ENCODE measurements around the gene S100A13. TPM values are rescaled to one million over a fixed set of nuclear protein-coding genes. Genes with fewer than 3 reads are reported as not detected.
"Not testable (repeated sequence)": the region's sequence is repeated elsewhere in the genome, so short reads cannot be mapped to it uniquely, and the experiment has no call there.

S100A13 gene
- total and polyA plus RNA-seq, 9 of the 15 experiments (the other 6 are each of a cell fraction or from before 2014, with no cell fraction given) = 41.9 to 129 (median 58.0) TPM

DNA sequence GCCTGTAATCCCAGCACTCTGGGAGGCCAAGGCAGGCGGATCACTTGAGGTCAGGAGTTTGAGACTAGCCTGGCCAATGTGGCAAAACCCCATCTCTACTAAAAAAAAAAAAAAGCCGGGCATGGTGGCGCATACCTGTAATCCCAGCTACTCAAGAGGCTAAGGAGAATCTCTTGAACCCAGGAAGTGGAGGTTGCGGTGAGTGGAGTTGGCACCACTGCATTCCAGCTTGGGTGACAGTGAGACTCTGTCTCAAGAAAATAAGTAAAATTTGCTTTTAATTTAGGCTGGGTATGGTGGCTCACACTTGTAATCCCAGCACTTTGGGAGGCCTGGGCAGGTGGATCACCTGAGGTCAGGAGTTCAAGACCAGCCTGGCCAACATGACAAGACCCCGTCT lies 12.9 kb upstream of the S100A13 start:
- in situ Hi-C loops (cut with MboI); CTCF ChIA-PET (ENCODE audit: low intra/inter-chr PET ratio): not testable (repeated sequence)

DNA sequence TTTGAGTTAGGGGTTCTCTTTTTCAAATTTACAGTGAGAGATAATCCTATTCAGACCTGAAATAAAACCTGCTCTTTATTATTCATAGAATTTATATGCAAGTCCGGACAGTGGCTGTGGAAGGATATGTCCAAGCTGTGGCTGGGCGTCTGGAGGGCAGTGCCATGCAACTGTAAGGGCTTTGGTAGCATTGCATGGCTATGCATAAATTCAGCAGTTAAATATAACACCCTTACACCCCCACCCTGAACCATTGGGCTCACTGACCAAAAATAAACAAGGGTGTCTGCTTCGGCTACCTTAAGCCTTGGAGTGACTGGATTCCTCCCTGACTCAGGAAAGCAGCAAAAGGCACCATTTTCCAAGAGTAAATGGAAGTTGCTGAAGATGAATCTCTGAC lies 12.0 kb upstream of the S100A13 start:
- in situ Hi-C loops (cut with MboI) (no loop called here), intact Hi-C loops (cut with micrococcal nuclease) (no loop called here)
- DNase-seq (ENCODE audit: extremely low read depth in 1 of 4, low spot score in 3 of 4) (no peak), ATAC-seq (no peak), FAIRE-seq (no peak)
- POLR2A ChIA-PET = interaction anchor here (0.6 to 11.6 kb wide), 5 partner anchors 10 to 28 kb away, joined by 3 to 205 read pairs (median 7); partner anchors contain the start of genes S100A1 and S100A13
- CTCF ChIA-PET (ENCODE audit: low intra/inter-chr PET ratio) = no interaction called here
- Histone ChIP-seq H3K27me3 (ENCODE audit: control insufficient read depth in 2 of 2, insufficient read depth in 2 of 2, low read length in 2 of 2) (no peaks in the 10 kb centered on the region), H3K9me1 (ENCODE audit: control insufficient read depth, insufficient read depth, low read length) (no peaks in the 10 kb centered on the region), H3K4me1 (replicated peaks in 1 of 2; ENCODE audit: control insufficient read depth in 2 of 2, insufficient read depth in 2 of 2, low read length in 2 of 2) (peaks cover 3 to 8% of the 10 kb centered on the region in 2 experiments; a peak in 4 of 5 replicates), H4K20me1 (replicated peaks; ENCODE audit: control insufficient read depth, insufficient read depth, low read length) (no peaks in the 10 kb centered on the region; the same call in 1 of the 2 replicates), H3K9me3 (replicated peaks; ENCODE audit: control insufficient read depth, insufficient read depth, low read depth, low read length) (no peaks in the 10 kb centered on the region), H3K27ac (ENCODE audit: extremely low read depth, low read depth, low read length) (no peak overlapping the region), H3K9ac (ENCODE audit: insufficient read depth in 1 of 2, low read depth in 2 of 2, low read length in 2 of 2) (no peak overlapping the region), H3K79me2 (ENCODE audit: control insufficient read depth, insufficient read depth, low read length) (peaks cover 52% of the 10 kb centered on the region), H3K4me2 (ENCODE audit: insufficient read depth, low read length) (no peak overlapping the region), H3K4me3 (no peak overlapping the region), H2AFZ (ENCODE audit: low read depth, low read length) (no peak overlapping the region), H3K36me3 (ENCODE audit: control insufficient read depth, insufficient read depth, low read length) (peaks cover 88% of the 10 kb centered on the region)
- WGBS (ENCODE audit: insufficient coverage, low coverage, missing lambda C conversion rate) = 96% methylated on average over 3 of the region's 3 CpGs
- TF ChIP-seq ELF4 (CRISPR knock-in tag; IDR thresholded peaks at IDR 0.05) = no peak
- 0 out of 2 replicates have a peak, but pooled peaks have one; percentile 0 for TF ChIP-seq POLR2AphosphoS5 (IDR thresholded peaks at IDR 0.05; ENCODE audit: control insufficient read depth, insufficient read depth, low read depth, low read length)
- TF ChIP-seq POLR2A (conservative IDR thresholded peaks at IDR 0.05) = 0 out of 2 replicates have a peak, but pooled peaks have one; percentile 0
- TF ChIP-seq, protein P1, sequence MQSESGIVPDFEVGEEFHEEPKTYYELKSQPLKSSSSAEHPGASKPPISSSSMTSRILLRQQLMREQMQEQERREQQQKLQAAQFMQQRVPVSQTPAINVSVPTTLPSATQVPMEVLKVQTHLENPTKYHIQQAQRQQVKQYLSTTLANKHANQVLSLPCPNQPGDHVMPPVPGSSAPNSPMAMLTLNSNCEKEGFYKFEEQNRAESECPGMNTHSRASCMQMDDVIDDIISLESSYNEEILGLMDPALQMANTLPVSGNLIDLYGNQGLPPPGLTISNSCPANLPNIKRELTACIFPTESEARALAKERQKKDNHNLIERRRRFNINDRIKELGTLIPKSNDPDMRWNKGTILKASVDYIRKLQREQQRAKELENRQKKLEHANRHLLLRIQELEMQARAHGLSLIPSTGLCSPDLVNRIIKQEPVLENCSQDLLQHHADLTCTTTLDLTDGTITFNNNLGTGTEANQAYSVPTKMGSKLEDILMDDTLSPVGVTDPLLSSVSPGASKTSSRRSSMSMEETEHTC (IDR thresholded peaks at IDR 0.05) = no peak
- no peak for TF ChIP-seq ZKSCAN8 (CRISPR knock-in tag; IDR thresholded peaks at IDR 0.05)
- BruUV-seq (replicated peaks) = no TSS peak

More for the DNA sequence above, 12.9 kb upstream of the S100A13 start:
- TF ChIP-seq ZFX (CRISPR knock-in tag; IDR thresholded peaks at IDR 0.05) = peak; percentile 17; the same call in 1 of the 2 replicates
- H3K4me3 ChIP-seq; H3K9me3 ChIP-seq (replicated peaks; ENCODE audit: control insufficient read depth, insufficient read depth, low read depth, low read length); H3K27me3 ChIP-seq (ENCODE audit: control insufficient read depth in 2 of 2, insufficient read depth in 2 of 2, low read length in 2 of 2); BruUV-seq (replicated peaks); H3K9ac ChIP-seq (ENCODE audit: insufficient read depth in 1 of 2, low read depth in 2 of 2, low read length in 2 of 2); H3K4me1 ChIP-seq (replicated peaks in 1 of 2; ENCODE audit: control insufficient read depth in 2 of 2, insufficient read depth in 2 of 2, low read length in 2 of 2); H3K27ac ChIP-seq (ENCODE audit: extremely low read depth, low read depth, low read length); DNase-seq (ENCODE audit: extremely low read depth in 1 of 4, low spot score in 3 of 4); ATAC-seq; H4K20me1 ChIP-seq (replicated peaks; ENCODE audit: control insufficient read depth, insufficient read depth, low read length); H3K4me2 ChIP-seq (ENCODE audit: insufficient read depth, low read length); H3K9me1 ChIP-seq (ENCODE audit: control insufficient read depth, insufficient read depth, low read length); FAIRE-seq; intact Hi-C loops (cut with micrococcal nuclease); H2AFZ ChIP-seq (ENCODE audit: low read depth, low read length): not testable (repeated sequence)
- H3K36me3 ChIP-seq (ENCODE audit: control insufficient read depth, insufficient read depth, low read length) = peaks cover 97% of the 10 kb centered on the region
- POLR2A ChIA-PET = interaction anchor here (0.6 to 11.6 kb wide), 11 partner anchors 9 to 808 kb away, joined by 3 to 205 read pairs (median 3); partner anchors contain the start of genes RPS27 and S100A13
- peaks cover 43% of the 10 kb centered on the region for H3K79me2 ChIP-seq (ENCODE audit: control insufficient read depth, insufficient read depth, low read length)
- WGBS (ENCODE audit: insufficient coverage, low coverage, missing lambda C conversion rate) = 96% methylated on average over 5 of the region's 5 CpGs

Measured in K562 (cell line).